ENCODE data around the gene PRKG1. TPM values are rescaled to one million over a fixed set of nuclear protein-coding genes. Genes with fewer than 3 reads are reported as not detected.

PRKG1 gene
- total and polyA plus RNA-seq, 2 experiments from 2014 or later, result 18.2 to 21.1 TPM

DNA sequence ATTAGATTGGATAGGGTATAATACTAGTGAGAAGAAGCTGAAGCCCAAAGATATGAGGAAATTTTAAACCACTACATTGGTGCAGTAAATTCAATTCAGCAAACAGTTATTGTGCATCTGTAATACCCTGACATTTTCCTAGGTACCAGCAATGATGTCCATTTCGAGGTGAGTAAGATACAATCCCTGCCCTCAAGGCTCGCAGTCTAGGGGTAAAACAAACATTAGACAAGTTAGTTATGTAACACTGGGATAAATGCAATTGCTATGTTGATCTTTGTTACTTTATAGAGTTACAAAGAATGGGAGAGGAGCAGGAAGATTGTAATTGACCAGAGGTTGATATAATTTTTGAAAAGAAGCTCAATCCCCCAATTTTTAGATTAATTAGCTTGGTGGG lies 168.1 kb downstream of the PRKG1 start:
- TF ChIP-seq, protein P1, sequence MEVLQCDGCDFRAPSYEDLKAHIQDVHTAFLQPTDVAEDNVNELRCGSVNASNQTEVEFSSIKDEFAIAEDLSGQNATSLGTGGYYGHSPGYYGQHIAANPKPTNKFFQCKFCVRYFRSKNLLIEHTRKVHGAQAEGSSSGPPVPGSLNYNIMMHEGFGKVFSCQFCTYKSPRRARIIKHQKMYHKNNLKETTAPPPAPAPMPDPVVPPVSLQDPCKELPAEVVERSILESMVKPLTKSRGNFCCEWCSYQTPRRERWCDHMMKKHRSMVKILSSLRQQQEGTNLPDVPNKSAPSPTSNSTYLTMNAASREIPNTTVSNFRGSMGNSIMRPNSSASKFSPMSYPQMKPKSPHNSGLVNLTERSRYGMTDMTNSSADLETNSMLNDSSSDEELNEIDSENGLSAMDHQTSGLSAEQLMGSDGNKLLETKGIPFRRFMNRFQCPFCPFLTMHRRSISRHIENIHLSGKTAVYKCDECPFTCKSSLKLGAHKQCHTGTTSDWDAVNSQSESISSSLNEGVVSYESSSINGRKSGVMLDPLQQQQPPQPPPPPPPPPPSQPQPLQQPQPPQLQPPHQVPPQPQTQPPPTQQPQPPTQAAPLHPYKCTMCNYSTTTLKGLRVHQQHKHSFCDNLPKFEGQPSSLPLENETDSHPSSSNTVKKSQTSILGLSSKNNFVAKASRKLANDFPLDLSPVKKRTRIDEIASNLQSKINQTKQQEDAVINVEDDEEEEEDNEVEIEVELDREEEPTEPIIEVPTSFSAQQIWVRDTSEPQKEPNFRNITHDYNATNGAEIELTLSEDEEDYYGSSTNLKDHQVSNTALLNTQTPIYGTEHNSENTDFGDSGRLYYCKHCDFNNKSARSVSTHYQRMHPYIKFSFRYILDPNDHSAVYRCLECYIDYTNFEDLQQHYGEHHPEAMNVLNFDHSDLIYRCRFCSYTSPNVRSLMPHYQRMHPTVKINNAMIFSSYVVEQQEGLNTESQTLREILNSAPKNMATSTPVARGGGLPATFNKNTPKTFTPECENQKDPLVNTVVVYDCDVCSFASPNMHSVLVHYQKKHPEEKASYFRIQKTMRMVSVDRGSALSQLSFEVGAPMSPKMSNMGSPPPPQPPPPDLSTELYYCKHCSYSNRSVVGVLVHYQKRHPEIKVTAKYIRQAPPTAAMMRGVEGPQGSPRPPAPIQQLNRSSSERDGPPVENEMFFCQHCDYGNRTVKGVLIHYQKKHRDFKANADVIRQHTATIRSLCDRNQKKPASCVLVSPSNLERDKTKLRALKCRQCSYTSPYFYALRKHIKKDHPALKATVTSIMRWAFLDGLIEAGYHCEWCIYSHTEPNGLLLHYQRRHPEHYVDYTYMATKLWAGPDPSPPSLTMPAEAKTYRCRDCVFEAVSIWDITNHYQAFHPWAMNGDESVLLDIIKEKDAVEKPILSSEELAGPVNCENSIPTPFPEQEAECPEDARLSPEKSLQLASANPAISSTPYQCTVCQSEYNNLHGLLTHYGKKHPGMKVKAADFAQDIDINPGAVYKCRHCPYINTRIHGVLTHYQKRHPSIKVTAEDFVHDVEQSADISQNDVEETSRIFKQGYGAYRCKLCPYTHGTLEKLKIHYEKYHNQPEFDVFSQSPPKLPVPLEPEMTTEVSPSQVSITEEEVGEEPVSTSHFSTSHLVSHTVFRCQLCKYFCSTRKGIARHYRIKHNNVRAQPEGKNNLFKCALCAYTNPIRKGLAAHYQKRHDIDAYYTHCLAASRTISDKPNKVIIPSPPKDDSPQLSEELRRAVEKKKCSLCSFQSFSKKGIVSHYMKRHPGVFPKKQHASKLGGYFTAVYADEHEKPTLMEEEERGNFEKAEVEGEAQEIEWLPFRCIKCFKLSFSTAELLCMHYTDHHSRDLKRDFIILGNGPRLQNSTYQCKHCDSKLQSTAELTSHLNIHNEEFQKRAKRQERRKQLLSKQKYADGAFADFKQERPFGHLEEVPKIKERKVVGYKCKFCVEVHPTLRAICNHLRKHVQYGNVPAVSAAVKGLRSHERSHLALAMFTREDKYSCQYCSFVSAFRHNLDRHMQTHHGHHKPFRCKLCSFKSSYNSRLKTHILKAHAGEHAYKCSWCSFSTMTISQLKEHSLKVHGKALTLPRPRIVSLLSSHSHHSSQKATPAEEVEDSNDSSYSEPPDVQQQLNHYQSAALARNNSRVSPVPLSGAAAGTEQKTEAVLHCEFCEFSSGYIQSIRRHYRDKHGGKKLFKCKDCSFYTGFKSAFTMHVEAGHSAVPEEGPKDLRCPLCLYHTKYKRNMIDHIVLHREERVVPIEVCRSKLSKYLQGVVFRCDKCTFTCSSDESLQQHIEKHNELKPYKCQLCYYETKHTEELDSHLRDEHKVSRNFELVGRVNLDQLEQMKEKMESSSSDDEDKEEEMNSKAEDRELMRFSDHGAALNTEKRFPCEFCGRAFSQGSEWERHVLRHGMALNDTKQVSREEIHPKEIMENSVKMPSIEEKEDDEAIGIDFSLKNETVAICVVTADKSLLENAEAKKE (CRISPR knock-in tag; IDR thresholded peaks at IDR 0.05), result no peak
- TF ChIP-seq POLR2AphosphoS5 (IDR thresholded peaks at IDR 0.05; ENCODE audit: low read depth), result no peak
- no peak for TF ChIP-seq ZNF114 (CRISPR knock-in tag; IDR thresholded peaks at IDR 0.05)
- TF ChIP-seq, protein P2, sequence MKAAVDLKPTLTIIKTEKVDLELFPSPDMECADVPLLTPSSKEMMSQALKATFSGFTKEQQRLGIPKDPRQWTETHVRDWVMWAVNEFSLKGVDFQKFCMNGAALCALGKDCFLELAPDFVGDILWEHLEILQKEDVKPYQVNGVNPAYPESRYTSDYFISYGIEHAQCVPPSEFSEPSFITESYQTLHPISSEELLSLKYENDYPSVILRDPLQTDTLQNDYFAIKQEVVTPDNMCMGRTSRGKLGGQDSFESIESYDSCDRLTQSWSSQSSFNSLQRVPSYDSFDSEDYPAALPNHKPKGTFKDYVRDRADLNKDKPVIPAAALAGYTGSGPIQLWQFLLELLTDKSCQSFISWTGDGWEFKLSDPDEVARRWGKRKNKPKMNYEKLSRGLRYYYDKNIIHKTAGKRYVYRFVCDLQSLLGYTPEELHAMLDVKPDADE (IDR thresholded peaks at IDR 0.05), result no peak
- TF ChIP-seq STAT1 (IDR thresholded peaks at IDR 0.05; ENCODE audit: unreplicated experiment), result no peak
- no peak for TF ChIP-seq ZNF331 (CRISPR knock-in tag; IDR thresholded peaks at IDR 0.05; ENCODE audit: low read depth)
- TF ChIP-seq, protein P3, sequence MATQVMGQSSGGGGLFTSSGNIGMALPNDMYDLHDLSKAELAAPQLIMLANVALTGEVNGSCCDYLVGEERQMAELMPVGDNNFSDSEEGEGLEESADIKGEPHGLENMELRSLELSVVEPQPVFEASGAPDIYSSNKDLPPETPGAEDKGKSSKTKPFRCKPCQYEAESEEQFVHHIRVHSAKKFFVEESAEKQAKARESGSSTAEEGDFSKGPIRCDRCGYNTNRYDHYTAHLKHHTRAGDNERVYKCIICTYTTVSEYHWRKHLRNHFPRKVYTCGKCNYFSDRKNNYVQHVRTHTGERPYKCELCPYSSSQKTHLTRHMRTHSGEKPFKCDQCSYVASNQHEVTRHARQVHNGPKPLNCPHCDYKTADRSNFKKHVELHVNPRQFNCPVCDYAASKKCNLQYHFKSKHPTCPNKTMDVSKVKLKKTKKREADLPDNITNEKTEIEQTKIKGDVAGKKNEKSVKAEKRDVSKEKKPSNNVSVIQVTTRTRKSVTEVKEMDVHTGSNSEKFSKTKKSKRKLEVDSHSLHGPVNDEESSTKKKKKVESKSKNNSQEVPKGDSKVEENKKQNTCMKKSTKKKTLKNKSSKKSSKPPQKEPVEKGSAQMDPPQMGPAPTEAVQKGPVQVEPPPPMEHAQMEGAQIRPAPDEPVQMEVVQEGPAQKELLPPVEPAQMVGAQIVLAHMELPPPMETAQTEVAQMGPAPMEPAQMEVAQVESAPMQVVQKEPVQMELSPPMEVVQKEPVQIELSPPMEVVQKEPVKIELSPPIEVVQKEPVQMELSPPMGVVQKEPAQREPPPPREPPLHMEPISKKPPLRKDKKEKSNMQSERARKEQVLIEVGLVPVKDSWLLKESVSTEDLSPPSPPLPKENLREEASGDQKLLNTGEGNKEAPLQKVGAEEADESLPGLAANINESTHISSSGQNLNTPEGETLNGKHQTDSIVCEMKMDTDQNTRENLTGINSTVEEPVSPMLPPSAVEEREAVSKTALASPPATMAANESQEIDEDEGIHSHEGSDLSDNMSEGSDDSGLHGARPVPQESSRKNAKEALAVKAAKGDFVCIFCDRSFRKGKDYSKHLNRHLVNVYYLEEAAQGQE (IDR thresholded peaks at IDR 0.05; ENCODE audit: unreplicated experiment), result no peak
- TF ChIP-seq NANOG (IDR thresholded peaks at IDR 0.05; ENCODE audit: borderline replicate concordance), result no peak
- TF ChIP-seq, protein P4, sequence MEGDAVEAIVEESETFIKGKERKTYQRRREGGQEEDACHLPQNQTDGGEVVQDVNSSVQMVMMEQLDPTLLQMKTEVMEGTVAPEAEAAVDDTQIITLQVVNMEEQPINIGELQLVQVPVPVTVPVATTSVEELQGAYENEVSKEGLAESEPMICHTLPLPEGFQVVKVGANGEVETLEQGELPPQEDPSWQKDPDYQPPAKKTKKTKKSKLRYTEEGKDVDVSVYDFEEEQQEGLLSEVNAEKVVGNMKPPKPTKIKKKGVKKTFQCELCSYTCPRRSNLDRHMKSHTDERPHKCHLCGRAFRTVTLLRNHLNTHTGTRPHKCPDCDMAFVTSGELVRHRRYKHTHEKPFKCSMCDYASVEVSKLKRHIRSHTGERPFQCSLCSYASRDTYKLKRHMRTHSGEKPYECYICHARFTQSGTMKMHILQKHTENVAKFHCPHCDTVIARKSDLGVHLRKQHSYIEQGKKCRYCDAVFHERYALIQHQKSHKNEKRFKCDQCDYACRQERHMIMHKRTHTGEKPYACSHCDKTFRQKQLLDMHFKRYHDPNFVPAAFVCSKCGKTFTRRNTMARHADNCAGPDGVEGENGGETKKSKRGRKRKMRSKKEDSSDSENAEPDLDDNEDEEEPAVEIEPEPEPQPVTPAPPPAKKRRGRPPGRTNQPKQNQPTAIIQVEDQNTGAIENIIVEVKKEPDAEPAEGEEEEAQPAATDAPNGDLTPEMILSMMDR (conservative IDR thresholded peaks at IDR 0.05; ENCODE audit: low read depth in 2 of 2), result no peak
- TF ChIP-seq CREB1 (CRISPR knock-in tag; IDR thresholded peaks at IDR 0.05; ENCODE audit: low read depth), result no peak
- TF ChIP-seq EZH2phosphoT487 (IDR thresholded peaks at IDR 0.05; ENCODE audit: unreplicated experiment), result no peak
- no peaks in the 10 kb centered on the region for H3F3A ChIP-seq (replicated peaks; ENCODE audit: low read depth)
- no peak overlapping the region for H3K27ac Mint-ChIP-seq
- H3K4me2 ChIP-seq, result no peak overlapping the region
- DNase-seq (ENCODE audit: low spot score) (no peak), ATAC-seq (no peak)
- H3K36me3 Mint-ChIP-seq (ENCODE audit: low read depth), result no peaks in the 10 kb centered on the region
- peaks cover 28% of the 10 kb centered on the region for H3K4me1 ChIP-seq (ENCODE audit: insufficient read depth)
- H4K20me1 ChIP-seq (replicated peaks; ENCODE audit: insufficient read depth), result no peaks in the 10 kb centered on the region
- no peaks in the 10 kb centered on the region for H3K9me2 ChIP-seq (ENCODE audit: insufficient read depth)
- H3K27me3 ChIP-seq (ENCODE audit: insufficient read depth), result no peaks in the 10 kb centered on the region
- no peak overlapping the region for H2AFZ ChIP-seq
- H3K4me3 Mint-ChIP-seq, result no peak overlapping the region
- no peaks in the 10 kb centered on the region for H3K36me3 ChIP-seq (ENCODE audit: insufficient read depth)
- no peaks in the 10 kb centered on the region for H3K79me2 ChIP-seq (replicated peaks; ENCODE audit: insufficient read depth)
- no peak overlapping the region for H3K4me3 ChIP-seq
- H3K9me3 Mint-ChIP-seq, result no peaks in the 10 kb centered on the region
- H3K27ac ChIP-seq (ENCODE audit: low read depth), result no peak overlapping the region
- peaks cover 47% of the 10 kb centered on the region for H3K4me1 Mint-ChIP-seq
- peaks cover 2% of the 10 kb centered on the region for H3K27me3 Mint-ChIP-seq (ENCODE audit: insufficient read depth, low read depth, poor library complexity)

Measured in GM23338 (cell line).